Fibroblast of lung (primary cell): ENCODE data around the gene KRT84.

ENCODE experiments used
- EZH2 ChIP-seq: IDR thresholded peaks from 2 replicates; pipeline ENCODE4 v1.5.1; 2012; ENCODE audit warnings: low read length, control low read depth, mild to moderate bottlenecking; ENCODE audit errors: missing control alignments
- TF ChIP-seq, protein P1 (sequence below), 2 donors: IDR thresholded peaks in 1 of 2; conservative IDR thresholded peaks in 1 of 2; 1 replicate in 1 of 2; 2 replicates in 1 of 2; pipeline ENCODE4 v1.5.1; 2011 to 2012; ENCODE audit warnings: low read length in 2 of 2, control low read depth in 1 of 2, inconsistent platforms in 1 of 2, low read depth in 1 of 2, mild to moderate bottlenecking in 1 of 2

GRCh38 chr12:52379536-52379935 lies 5.9 kb downstream of the KRT84 start:
- no peak for TF ChIP-seq EZH2
- TF ChIP-seq, protein P1, sequence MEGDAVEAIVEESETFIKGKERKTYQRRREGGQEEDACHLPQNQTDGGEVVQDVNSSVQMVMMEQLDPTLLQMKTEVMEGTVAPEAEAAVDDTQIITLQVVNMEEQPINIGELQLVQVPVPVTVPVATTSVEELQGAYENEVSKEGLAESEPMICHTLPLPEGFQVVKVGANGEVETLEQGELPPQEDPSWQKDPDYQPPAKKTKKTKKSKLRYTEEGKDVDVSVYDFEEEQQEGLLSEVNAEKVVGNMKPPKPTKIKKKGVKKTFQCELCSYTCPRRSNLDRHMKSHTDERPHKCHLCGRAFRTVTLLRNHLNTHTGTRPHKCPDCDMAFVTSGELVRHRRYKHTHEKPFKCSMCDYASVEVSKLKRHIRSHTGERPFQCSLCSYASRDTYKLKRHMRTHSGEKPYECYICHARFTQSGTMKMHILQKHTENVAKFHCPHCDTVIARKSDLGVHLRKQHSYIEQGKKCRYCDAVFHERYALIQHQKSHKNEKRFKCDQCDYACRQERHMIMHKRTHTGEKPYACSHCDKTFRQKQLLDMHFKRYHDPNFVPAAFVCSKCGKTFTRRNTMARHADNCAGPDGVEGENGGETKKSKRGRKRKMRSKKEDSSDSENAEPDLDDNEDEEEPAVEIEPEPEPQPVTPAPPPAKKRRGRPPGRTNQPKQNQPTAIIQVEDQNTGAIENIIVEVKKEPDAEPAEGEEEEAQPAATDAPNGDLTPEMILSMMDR (conservative IDR thresholded peaks at IDR 0.05 in 1 of 2, IDR thresholded peaks at IDR 0.05 in 1 of 2; ENCODE audit: low read depth in 1 of 2, low read length in 2 of 2) = no peak
